Astrocyte (in vitro differentiated cells and primary cell): ENCODE measurements around the gene CHRD.

Source experiments
- CTCF ChIP-seq: IDR thresholded peaks from 2 replicates; pipeline ENCODE4 v1.5.1; 2011; ENCODE audit warnings: low read depth, mild to moderate bottlenecking, inconsistent platforms, low read length, moderate library complexity; ENCODE audit not compliant: insufficient read depth
- EZH2 ChIP-seq: IDR thresholded peaks from 2 replicates; pipeline ENCODE4 v1.6.1; 2012; ENCODE audit warnings: mild to moderate bottlenecking, low read length, inconsistent platforms; ENCODE audit not compliant: insufficient read depth

- TF ChIP-seq CTCF (no peak), EZH2 (no peak)
Observed at GRCh38 chr3:184372911-184373310, 6.9 kb upstream of the CHRD start.
